ENCODE measurements around the gene BRD7.

DNA sequence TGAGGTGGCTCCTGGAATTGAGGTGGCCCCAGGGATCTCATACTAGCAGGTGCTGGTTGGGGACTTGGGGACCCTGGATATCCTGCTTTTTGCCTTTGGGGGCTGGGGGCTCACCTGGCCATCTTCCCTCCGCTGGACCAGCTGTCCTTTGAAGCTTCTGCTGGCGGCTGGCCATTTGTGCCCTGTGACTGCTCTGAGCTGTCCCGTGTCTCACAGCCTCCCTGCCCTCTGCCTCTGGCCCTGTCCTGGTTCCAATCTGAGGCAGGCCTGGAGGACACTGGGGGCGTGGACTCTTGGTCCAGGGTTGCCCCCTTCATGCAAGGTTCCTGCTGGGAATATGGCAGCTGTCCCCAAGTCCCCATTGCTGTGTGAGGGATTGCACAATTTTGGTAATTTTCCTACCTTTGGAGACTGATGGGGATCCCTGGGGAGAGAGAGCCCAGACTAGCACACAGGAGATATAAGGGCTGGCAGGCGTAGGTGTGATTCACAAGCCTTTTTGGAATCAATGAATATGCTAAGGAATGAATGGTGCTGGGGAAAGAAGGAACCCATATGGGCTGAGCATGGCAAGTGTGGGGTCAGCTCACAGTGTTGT, 83.3 kb downstream of the BRD7 start:
- TF ChIP-seq CTCF (IDR thresholded peaks at IDR 0.05) (no peak), POLR2A (IDR thresholded peaks at IDR 0.05) (no peak), EP300 (IDR thresholded peaks at IDR 0.05; ENCODE audit: low read depth) (no peak), POLR2AphosphoS5 (IDR thresholded peaks at IDR 0.05) (no peak)

Data from transverse colon (tissue), 4 donors.